NCI-H146 treated with DMSO at 0.1 percent for 48 hours (cell line): ENCODE measurements around the gene RNF135.
"Not testable (repeated sequence)": the region's sequence is repeated elsewhere in the genome, so short reads cannot be mapped to it uniquely, and the experiment has no call there.

Experiments used
- DNase-seq: peaks from one replicate; lab custom pipeline; 2025; ENCODE audit not compliant: unreplicated experiment; lab: John Stamatoyannopoulos, UW

RNF135 gene

GRCh38 chr17:30970831-30971567 is at the start of gene RNF135:
TSS of gene RNF135 (plus strand) at chr17:30971039. CDS start at chr17:30971074, 35 bp downstream.
- DNase-seq = peak; percentile 72

- peak; percentile 34 for DNase-seq
Observed at GRCh38 chr17:30921544-30922196, 49.2 kb upstream of the RNF135 start, which contains the start of gene ADAP2. TSS of gene ADAP2 (plus strand) at chr17:30921945. CDS start at chr17:30922015, 70 bp downstream.

GRCh38 chr17:30922235-30923030 is 48.4 kb upstream of the RNF135 start:
- DNase-seq = no peak

- DNase-seq = no peak
Observed at GRCh38 chr17:30924341-30924740, 46.5 kb upstream of the RNF135 start.

GRCh38 chr17:30926516-30926915 is 44.3 kb upstream of the RNF135 start:
- DNase-seq = no peak

- no peak for DNase-seq
Observed at GRCh38 chr17:30927756-30928155, 43.1 kb upstream of the RNF135 start.

- DNase-seq = no peak
Observed at GRCh38 chr17:30928584-30928983, 42.3 kb upstream of the RNF135 start.

GRCh38 chr17:30929081-30929633 is 41.7 kb upstream of the RNF135 start:
- DNase-seq = no peak

- DNase-seq = not testable (repeated sequence)
Observed at GRCh38 chr17:30929861-30930260, 41.0 kb upstream of the RNF135 start.

GRCh38 chr17:30930495-30930894 is 40.3 kb upstream of the RNF135 start:
- no peak for DNase-seq

- not testable (repeated sequence) for DNase-seq
Observed at GRCh38 chr17:30931582-30931981, 39.3 kb upstream of the RNF135 start.

- DNase-seq = no peak
Observed at GRCh38 chr17:30933966-30934365, 36.9 kb upstream of the RNF135 start.

GRCh38 chr17:30939051-30939689 is 31.7 kb upstream of the RNF135 start:
- no peak for DNase-seq

- no peak for DNase-seq
Observed at GRCh38 chr17:30942308-30943079, 28.3 kb upstream of the RNF135 start.

GRCh38 chr17:30947796-30948195 is 23.0 kb upstream of the RNF135 start:
- no peak for DNase-seq

- no peak for DNase-seq
Observed at GRCh38 chr17:30950189-30950588, 20.6 kb upstream of the RNF135 start.

GRCh38 chr17:30950669-30951399 is 20.0 kb upstream of the RNF135 start:
- DNase-seq = peak; percentile 75

- no peak for DNase-seq
Observed at GRCh38 chr17:30952638-30953393, 18.0 kb upstream of the RNF135 start.
